Measurements from ENCODE around the gene GON7.
"Not testable (repeated sequence)": the region's sequence is repeated elsewhere in the genome, so short reads cannot be mapped to it uniquely, and the experiment has no call there.

GON7 gene

DNA sequence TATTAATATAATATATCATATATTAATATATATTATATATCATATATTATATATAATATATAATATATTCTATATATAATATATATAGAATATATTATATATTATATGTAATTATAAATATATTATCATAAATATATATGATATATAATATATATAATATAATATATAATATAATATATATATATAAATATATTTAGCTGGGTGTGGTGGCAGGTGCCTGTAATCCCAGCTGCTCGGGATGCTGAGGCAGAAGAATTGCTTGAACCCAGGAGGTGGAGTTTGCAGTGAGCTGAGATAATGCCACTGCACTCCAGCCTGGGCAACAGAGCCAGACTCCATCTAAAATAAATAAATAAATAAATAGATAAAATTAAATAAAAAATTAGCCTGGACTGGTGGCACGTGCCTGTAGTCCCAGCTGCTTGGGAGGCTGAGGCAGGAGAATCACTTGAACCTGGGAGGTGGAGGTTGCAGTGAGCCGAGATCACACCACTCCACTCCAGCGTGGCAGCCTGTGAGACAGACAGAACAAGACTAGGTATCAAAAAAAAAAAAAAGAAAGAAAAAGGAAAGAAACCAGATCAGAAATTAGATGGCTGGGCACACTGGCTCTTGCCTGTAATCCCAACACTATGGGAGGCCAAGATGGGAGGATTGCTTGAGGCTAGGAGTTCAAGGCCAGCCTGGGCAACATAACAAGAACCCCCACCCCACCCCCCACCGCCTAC is 47.1 kb downstream of the GON7 start:
- DNase-seq, result not testable (repeated sequence)

DNA sequence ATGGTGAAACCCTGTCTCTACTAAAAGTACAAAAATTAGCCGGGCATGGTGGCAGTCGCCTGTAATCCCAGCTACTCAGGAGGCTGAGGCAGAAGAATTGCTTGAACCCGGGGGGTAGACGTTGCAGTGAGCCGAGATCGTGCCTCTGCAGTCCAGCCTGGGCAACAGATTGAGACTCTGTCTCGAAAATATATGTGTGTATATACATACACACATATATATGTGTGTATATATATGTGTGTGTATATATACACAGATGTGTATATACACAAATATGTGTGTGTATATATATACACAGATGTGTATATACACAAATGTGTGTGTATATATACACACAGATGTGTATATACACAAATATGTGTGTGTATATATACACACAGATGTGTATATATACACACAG is 48.5 kb downstream of the GON7 start:
- DNase-seq, result not testable (repeated sequence)

DNA sequence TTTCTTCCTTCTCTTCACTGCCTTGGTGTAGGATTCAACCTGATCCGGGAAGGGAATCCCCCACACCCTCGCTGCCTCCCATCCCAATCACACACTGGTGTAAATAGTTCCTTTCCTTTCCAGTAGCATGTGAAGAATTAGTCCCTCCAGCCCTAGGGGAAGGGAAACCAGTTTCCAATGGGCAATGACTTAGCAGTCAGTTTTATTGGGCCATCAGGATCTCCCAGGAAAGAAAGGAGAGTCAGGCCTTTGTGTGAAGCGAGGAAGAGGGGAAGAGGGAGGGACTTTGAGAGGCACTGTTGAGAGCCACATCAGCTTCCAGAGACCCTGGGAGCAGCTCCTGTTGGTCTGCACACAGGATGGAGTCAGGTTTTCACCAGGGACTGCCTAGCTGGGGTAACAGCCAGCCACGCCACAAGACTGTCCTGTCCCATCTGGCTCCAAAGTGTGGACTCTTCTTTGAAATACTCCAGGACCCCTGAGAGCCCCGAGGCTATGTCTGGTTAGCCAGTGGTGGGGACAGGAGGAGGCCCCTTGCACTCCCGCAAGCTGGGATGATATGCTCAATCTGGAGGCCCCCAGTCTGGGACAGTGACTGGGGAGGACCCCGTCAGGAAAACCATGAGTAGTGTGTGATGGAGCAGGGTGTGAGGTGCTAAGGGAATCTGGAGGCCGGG is 50.0 kb downstream of the GON7 start:
- DNase-seq, result no peak

DNA sequence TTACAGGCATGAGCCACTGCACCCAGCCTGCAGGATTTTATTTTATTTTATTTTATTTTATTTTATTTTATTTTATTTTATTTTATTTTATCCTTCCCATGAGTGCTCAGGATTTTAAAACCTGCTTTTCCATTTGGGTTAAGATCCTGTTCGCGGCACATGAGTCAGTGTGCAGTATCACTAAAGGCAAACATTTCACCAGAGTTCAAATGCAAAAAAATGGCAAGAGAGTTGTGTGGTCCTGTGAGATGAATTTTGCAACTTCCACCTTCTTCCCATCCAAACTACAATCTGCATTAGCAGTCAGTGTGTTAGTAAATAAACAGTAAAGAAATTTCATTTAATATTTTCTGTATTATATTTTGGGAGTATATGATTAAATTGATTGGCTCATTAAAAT is 51.2 kb downstream of the GON7 start:
- DNase-seq, result no peak

DNA sequence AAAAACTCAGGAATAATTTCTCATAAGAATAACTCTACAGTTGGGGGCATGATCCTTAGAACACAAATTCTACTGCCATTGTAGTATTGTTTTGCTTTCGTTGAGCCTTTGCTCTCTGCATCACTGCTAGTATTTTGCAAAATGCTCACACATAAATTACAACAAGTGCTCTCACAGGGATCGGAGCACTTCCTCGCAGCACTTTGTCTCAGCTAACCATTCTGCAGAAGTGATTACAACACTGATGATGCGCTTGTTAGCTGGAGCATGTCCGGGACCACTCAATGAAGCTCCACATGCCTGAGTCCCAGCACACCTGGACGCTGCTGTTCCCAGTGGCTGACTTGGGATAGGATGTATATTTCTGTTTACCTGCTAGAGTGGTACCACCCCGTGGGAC is 53.7 kb downstream of the GON7 start:
- no peak for DNase-seq
